CD4-positive, alpha-beta T cell (primary cell): ENCODE data around the gene TP53. TPM values are rescaled to one million over a fixed set of nuclear protein-coding genes. Genes with fewer than 3 reads are reported as not detected.

Experiments
- ATAC-seq: fragments of 200-7000 bp; cut with Tn5 transposase; one replicate; pipeline ENCODE4 v1.10.0; 2022; ENCODE audit warnings: mild to moderate bottlenecking; ENCODE audit not compliant: poor library complexity
- CTCF ChIA-PET: fragments of 350-600 bp; sonication (Branson Sonifier 250); formaldehyde crosslinking; loops from one replicate; lab custom pipeline; 2021; ENCODE audit warnings: antibody characterized with exemption, inconsistent platforms; lab: Charles Lee
- POLR2A ChIA-PET: fragments of 350-600 bp; sonication (Branson Sonifier 250); formaldehyde crosslinking; loops from one replicate; lab custom pipeline; 2021; ENCODE audit warnings: antibody characterized with exemption, inconsistent platforms; lab: Charles Lee
- DNase-seq, 14 experiments: peaks; one replicate each; pipeline ENCODE4 v3.0.0-alpha.2; 2013 to 2020; ENCODE audit warnings: mixed read lengths in 2 of 14
- H3K27ac ChIP-seq, 2 donors: one replicate each; pipeline versions ENCODE4 v1.5.1 to v1.7.0; 2013; ENCODE audit warnings: low read length in 2 of 2, low read depth in 1 of 2, mild to moderate bottlenecking in 1 of 2
- H3K27me3 ChIP-seq, 2 experiments: 1 replicate in 1 of 2; 2 replicates in 1 of 2; pipeline versions ENCODE4 v1.6.1 to v1.7.0; 2013; ENCODE audit warnings: low read length in 2 of 2, control low read depth in 1 of 2, mild to moderate bottlenecking in 1 of 2, moderate library complexity in 1 of 2; ENCODE audit not compliant: insufficient read depth in 2 of 2, control insufficient read depth in 1 of 2
- H3K36me3 ChIP-seq: one replicate; pipeline ENCODE4 v1.6.1; 2013; ENCODE audit warnings: low read length, control low read depth; ENCODE audit not compliant: insufficient read depth
- H3K4me1 ChIP-seq: one replicate; pipeline ENCODE4 v1.6.1; 2013; ENCODE audit warnings: low read length, control low read depth; ENCODE audit not compliant: insufficient read depth
- H3K4me3 ChIP-seq: one replicate; pipeline ENCODE4 v1.5.1; 2013; ENCODE audit warnings: mild to moderate bottlenecking, low read length, moderate library complexity
- H3K9me3 ChIP-seq, 2 experiments: 1 replicate in 1 of 2; 2 replicates in 1 of 2; pipeline versions ENCODE4 v1.6.1 to v1.7.0; 2013; ENCODE audit warnings: low read length in 2 of 2, mild to moderate bottlenecking in 2 of 2, control low read depth in 1 of 2, moderate library complexity in 1 of 2; ENCODE audit not compliant: control insufficient read depth in 1 of 2, insufficient read depth in 1 of 2
- H3K27ac Mint-ChIP-seq: one replicate; pipeline ENCODE4 v1.8.0; 2020; ENCODE audit warnings: mixed read lengths
- H3K27me3 Mint-ChIP-seq: one replicate; pipeline ENCODE4 v1.8.0; 2021; ENCODE audit warnings: mixed read lengths
- H3K36me3 Mint-ChIP-seq: one replicate; pipeline ENCODE4 v1.8.0; 2021; ENCODE audit warnings: low read depth, mixed read lengths
- H3K4me1 Mint-ChIP-seq: one replicate; pipeline ENCODE4 v1.8.0; 2021; ENCODE audit warnings: low read depth, mixed read lengths
- H3K4me3 Mint-ChIP-seq: one replicate; pipeline ENCODE4 v1.8.0; 2020; ENCODE audit warnings: mild to moderate bottlenecking, mixed read lengths
- H3K9me3 Mint-ChIP-seq: one replicate; pipeline ENCODE4 v1.8.0; 2020; ENCODE audit warnings: mixed read lengths
- intact Hi-C, 2 experiments: fragments of 100-400 bp; cut with DNase I in 1 of 2; cut with micrococcal nuclease in 1 of 2; formaldehyde crosslinking; loops; one replicate each; pipeline versions ENCODE4 v1.15.1 to v1.9.0; 2023 to 2025; cut with DNase I, micrococcal nuclease
- total RNA-seq, 174 experiments: library from RNA in 2 of 174; stranded (reverse) in 2 of 174; gene quantifications; one replicate each; pipeline ENCODE4 v1.2.3 and lab custom pipeline; 2021 to 2026
- TF ChIP-seq, protein P1 (sequence below): fragments of 200-600 bp; IDR thresholded peaks from one replicate; pipeline ENCODE4 v1.8.0; 2022; ENCODE audit warnings: antibody characterized with exemption, mild to moderate bottlenecking

TP53 gene
- total RNA-seq, 2 experiments from 2014 or later = 25.8 to 26.0 TPM

DNA sequence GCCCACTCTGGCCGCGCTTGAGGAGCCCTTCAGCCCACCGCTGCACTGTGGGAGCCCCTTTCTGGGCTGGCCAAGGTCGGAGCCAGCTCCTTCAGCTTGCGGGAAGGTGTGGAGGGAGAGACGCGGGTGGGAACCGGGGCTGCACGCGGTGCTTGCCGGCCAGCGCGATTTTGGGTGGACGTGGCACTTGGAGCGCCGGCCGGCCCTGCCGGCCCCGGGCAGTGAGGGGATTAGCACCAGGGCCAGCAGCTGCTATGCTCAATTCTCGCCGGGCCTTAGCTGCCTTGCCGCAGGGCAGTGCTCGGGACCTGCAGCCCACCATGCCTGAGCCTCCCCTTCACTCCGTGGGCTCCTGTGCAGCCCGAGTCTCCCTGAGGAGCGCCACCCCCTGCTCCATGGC, 46.5 kb downstream of the TP53 start:
- no peak overlapping the region for H3K4me3 ChIP-seq
- TF ChIP-seq, protein P1, sequence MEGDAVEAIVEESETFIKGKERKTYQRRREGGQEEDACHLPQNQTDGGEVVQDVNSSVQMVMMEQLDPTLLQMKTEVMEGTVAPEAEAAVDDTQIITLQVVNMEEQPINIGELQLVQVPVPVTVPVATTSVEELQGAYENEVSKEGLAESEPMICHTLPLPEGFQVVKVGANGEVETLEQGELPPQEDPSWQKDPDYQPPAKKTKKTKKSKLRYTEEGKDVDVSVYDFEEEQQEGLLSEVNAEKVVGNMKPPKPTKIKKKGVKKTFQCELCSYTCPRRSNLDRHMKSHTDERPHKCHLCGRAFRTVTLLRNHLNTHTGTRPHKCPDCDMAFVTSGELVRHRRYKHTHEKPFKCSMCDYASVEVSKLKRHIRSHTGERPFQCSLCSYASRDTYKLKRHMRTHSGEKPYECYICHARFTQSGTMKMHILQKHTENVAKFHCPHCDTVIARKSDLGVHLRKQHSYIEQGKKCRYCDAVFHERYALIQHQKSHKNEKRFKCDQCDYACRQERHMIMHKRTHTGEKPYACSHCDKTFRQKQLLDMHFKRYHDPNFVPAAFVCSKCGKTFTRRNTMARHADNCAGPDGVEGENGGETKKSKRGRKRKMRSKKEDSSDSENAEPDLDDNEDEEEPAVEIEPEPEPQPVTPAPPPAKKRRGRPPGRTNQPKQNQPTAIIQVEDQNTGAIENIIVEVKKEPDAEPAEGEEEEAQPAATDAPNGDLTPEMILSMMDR = no peak
- H3K4me3 Mint-ChIP-seq = no peak overlapping the region
- peaks cover 17% of the 10 kb centered on the region for H3K4me1 Mint-ChIP-seq
- H3K27me3 Mint-ChIP-seq = peaks cover 5% of the 10 kb centered on the region
- H3K9me3 ChIP-seq = no peaks in the 10 kb centered on the region
- H3K27ac ChIP-seq = no peak overlapping the region
- H3K27ac Mint-ChIP-seq = no peak overlapping the region
- peaks cover 0 to 4% of the 10 kb centered on the region in 2 experiments for H3K27me3 ChIP-seq
- no peaks in the 10 kb centered on the region for H3K9me3 Mint-ChIP-seq
- H3K4me1 ChIP-seq = peaks cover 7% of the 10 kb centered on the region
- no peaks in the 10 kb centered on the region for H3K36me3 ChIP-seq
- intact Hi-C loops = no loop called here
- H3K36me3 Mint-ChIP-seq = no peaks in the 10 kb centered on the region
- no peak for ATAC-seq
- DNase-seq = no peak
- ChIA-PET POLR2A (interaction anchor here (1.6 to 3.6 kb wide), 3 partner anchors 10 to 46 kb away, joined by 4 to 48 read pairs (median 15); partner anchors contain the start of genes ATP1B2, TP53 and WRAP53), CTCF (no interaction called here)

- no peak overlapping the region for H3K4me3 Mint-ChIP-seq
- Histone ChIP-seq H3K4me1 (no peaks in the 10 kb centered on the region), H3K4me3 (no peak overlapping the region), H3K9me3 (no peaks in the 10 kb centered on the region), H3K27ac (no peak overlapping the region), H3K27me3 (no peaks in the 10 kb centered on the region), H3K36me3 (no peaks in the 10 kb centered on the region)
- ChIA-PET CTCF (no interaction called here), POLR2A (no interaction called here)
- TF ChIP-seq, protein P1 = no peak
- ATAC-seq (no peak), DNase-seq (no peak)
- H3K27ac Mint-ChIP-seq = no peak overlapping the region
- no peaks in the 10 kb centered on the region for H3K36me3 Mint-ChIP-seq
- no peaks in the 10 kb centered on the region for H3K27me3 Mint-ChIP-seq
- H3K4me1 Mint-ChIP-seq = no peaks in the 10 kb centered on the region
- intact Hi-C loops = no loop called here
- H3K9me3 Mint-ChIP-seq = no peaks in the 10 kb centered on the region
These were observed 51.1 kb downstream of the TP53 start for GRCh38 chr17:7636163-7636562.

DNA sequence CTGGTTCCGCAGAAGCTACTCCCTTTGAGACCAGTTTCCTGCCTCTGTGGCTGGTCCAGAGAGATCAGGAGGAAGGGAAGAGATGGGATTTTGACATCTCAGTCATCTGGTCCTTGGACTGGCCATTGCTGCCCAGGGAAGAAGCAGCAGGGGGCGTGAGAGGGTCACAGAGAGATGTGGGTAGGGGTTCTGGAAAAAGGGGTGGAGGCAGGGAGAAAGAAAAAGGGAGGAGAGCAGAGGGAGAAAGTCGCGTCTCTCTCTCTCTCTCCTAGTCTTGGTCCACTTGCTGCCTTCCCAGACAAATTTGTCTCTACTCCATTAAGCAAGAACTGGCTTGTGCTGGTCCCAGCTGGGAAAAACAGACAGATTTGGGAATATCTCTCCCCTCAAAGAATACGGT, 52.9 kb downstream of the TP53 start:
- Mint-ChIP-seq H3K27ac (no peak overlapping the region), H3K27me3 (no peaks in the 10 kb centered on the region), H3K9me3 (no peaks in the 10 kb centered on the region), H3K4me1 (no peaks in the 10 kb centered on the region), H3K36me3 (no peaks in the 10 kb centered on the region), H3K4me3 (no peak overlapping the region)
- ATAC-seq (no peak), DNase-seq (no peak)
- H3K4me3 ChIP-seq = no peak overlapping the region
- no peaks in the 10 kb centered on the region for H3K36me3 ChIP-seq
- POLR2A ChIA-PET = interaction anchor here (1.9 kb wide), 1 partner anchor 53 kb away, joined by 5 read pairs; the partner anchor contains the start of gene TP53
- CTCF ChIA-PET = interaction anchor here (1.3 kb wide), 1 partner anchor 54 kb away, joined by 4 read pairs; the partner anchor contains the start of gene WRAP53
- TF ChIP-seq, protein P1 = no peak
- no peak overlapping the region for H3K27ac ChIP-seq
- H3K9me3 ChIP-seq = no peaks in the 10 kb centered on the region
- H3K27me3 ChIP-seq = no peaks in the 10 kb centered on the region
- no peaks in the 10 kb centered on the region for H3K4me1 ChIP-seq
- intact Hi-C loops = loop anchor here in 1 of 2 experiments (5.0 kb wide), 1 partner anchor 53 kb away; the partner anchor contains the start of genes TP53 and WRAP53
